Muscle of back (tissue), 11 donors: ENCODE data around the gene CCDC74B. TPM values are rescaled to one million over a fixed set of nuclear protein-coding genes. Genes with fewer than 3 reads are reported as not detected.
"Not testable (repeated sequence)": the region's sequence is repeated elsewhere in the genome, so short reads cannot be mapped to it uniquely, and the experiment has no call there.

Experiments
- DNase-seq, 3 donors: peaks; one replicate each; pipeline versions ENCODE4 v3.0.0 to v3.0.0-alpha.2; 2013
- polyA plus RNA-seq, 10 donors: library from polyadenylated mRNA; unstranded; fragments of 120-200 nt; gene quantifications; one replicate each; pipeline ENCODE4 v1.2.1, GENCODE V29; 2013; ENCODE audit not compliant: insufficient read length in 10 of 10

Gene CCDC74B
- polyA plus RNA-seq, 10 donors, result 0.59 to 3.0 (median 1.7) TPM

DNA sequence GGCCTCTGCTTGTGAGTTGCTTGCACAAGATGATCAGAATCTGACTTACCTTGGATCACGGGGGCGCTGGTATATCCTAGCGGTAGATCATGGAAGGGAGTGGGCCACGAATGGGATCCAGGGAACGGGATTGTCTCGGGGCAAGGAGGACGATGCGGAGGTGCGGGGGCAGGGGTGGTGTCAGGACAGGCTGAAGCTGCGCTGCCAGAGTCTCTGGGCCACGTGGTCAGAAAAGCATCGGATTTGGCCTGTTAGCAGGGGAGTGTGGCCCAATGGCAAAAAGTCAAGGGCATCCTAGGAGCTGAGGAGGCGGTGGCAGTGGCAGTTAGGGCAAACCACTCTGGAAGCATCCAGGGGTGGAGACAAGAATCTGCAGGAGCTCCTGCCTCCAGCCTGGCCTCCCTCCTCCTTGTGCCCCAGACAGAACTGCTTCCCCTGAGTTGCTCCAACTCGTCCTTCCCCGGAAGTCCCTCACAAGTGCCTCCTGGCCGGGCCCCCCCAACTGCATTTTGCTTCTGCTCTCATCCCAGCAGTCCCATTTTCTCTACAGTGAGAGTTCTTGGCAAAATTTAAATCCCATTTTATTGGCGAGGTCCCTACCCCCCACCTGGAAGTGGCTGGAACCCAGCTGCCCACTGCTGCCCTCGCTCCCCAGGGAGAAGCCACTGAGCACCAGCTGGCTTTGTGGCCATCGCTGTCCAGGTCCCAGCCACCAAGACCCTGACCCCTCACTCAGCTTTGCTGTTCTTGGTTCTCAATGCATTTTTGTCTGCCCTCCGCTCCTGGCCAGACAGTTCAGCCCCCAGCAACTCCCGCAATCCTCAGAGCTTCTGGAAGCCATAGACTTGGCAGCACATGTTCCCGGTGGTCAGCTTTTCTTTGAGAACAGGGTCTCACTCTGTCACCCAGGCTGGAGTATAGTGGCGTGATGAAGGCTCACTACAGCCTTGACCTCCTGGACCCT is 5.6 kb upstream of the CCDC74B start:
- DNase-seq, result no peak

DNA sequence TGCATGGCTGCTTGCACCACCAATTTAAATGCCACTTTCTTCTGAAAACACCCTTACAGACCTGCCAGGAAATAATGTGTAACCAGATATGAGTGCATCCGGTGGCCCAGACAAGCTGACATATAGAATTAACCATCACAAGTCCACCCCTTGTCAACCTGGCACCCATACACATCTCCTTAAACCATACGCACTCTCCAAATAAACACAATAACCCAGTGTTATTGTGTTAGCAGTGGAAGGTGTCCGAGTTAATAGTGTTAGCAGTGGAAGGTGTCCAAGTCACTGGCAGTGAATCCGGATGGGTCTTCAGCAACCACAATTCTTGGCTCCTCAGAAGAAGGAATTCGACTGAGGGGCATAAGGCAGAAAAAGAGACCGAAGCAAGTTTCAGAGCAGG is 3.6 kb upstream of the CCDC74B start:
- not testable (repeated sequence) for DNase-seq

DNA sequence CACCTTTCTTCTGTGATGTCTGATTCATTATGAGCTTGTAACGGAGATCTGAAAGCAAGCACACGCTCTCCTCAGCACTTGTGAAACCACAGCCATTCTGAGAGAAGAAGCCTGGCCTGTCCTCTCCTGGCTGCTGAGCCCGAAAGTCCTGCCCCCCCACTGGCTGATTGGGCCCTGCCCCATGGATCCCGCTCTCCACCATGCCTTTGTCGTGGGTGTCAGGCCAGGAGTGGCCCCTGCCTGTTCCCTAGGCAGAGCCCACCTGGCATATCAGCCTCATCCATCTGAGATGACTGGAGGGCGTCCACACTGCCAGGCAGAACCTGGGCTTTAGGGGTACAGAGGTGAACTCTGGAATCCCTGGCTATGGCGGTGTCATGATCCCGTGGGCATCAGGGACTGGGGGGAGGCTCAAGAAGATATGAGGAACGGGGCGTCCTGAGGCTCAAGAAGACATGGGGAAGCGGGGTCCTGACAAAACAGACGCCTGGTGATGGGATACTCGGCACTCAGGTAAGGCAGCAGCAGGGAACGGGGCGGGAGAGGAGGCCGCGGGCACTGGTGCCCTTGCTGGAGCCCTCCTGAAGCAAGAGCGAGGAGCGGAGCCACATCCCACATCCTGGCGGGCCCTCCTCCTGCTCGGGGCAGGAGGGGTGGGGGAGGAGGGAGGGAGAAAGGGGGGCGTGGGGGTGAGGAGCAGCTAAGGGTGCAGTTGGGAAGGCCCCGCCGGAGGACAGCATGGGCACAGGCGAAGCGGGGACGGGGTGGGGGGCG is 1.5 kb downstream of the CCDC74B start:
- not testable (repeated sequence) for DNase-seq

DNA sequence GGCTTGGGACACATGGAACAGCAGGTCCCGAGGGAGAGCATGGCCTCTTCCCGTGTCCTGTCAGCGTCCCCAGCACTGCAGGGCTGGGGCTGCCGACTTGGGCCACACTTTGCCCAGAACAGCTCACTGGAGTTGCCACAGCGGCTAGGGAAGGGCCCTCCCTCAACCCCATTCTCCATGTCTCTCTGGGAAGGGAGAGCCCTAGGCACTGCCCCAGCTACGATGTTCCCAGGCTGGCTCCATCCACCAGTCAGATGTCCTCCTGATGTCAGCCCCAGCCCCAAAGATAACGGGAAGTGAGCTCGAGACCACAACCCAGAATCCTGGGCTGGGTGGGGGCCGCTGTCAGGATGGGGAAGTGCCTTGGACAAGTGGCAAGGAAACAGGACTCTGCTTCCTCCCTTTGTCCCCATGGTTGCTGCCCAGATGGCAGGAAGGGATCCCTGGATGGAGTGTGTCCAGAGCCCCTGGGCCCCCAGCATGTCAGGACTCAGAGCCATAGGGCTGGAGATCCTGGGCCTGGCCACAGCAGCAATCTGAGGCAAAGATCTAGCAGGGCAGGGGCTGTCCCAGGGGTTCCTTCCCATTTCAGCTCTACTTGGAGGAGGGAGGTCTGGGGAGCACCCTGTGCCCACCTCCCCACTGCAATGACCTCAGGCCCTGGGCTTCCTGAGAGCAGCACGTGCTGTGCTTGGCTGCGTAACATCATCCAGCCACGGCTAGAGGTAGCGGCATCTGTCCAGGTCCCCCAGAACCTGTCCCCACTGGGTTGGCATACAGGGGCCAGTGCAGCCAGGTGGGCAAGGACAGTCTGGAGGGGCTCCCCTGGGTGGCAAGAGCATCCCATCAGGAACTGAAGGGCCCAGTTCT is 2.3 kb downstream of the CCDC74B start:
- not testable (repeated sequence) for DNase-seq

DNA sequence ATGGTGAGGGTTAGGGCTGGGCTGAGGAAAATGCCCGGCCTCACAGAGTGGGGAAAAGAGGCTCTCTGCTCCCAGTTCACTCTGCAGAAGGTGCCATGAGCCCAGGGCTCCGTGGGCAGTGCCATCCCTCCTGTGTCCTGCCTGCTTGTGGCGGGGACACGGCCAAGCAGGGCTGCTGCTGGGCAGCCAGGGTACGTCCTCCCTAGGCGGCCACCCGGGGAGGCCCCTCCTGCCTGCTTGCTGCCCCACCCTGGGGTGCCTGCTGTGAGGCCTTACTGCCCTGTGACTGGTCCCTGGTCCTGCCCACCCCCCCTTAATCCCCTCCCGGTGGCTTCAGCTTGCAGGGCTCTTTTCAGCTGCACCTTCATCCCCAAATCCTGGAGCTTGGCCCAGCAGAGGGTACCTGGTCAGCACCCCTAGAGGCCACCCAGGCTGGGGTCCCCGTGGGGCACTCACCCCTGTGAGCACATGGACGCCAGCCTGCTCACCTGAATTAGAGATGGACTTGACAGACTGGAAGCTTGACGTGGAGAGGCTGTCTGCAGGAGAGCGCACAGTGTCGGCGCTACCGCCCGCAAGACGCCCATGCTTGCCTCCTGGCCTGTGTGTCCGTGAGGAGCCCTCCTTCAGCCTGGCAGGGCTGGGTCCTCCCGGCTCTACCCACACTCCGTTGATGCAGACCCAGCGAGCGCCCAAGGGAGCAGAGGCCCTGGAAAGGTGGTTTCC is 3.1 kb downstream of the CCDC74B start:
- not testable (repeated sequence) for DNase-seq

DNA sequence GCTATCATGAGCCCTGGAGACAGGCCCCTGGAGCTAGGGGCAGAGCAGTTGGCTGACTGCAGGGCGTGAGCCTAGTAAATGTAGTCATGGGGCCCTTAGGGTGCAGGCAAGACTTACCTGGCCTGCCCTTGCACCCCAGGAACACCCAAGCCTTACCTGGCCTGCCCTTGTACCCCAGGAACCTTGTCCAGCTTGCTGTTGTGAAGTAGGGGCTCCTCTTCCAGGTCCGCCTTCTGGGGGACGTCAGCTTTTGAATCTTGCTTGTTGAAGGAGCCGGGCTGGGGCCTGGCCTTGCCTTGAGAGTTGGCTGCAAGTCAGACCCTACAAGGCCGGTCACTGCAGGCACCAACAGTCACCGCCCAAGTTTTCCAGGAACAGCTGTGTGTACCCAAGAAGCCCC is 3.9 kb downstream of the CCDC74B start:
- DNase-seq, result not testable (repeated sequence)

DNA sequence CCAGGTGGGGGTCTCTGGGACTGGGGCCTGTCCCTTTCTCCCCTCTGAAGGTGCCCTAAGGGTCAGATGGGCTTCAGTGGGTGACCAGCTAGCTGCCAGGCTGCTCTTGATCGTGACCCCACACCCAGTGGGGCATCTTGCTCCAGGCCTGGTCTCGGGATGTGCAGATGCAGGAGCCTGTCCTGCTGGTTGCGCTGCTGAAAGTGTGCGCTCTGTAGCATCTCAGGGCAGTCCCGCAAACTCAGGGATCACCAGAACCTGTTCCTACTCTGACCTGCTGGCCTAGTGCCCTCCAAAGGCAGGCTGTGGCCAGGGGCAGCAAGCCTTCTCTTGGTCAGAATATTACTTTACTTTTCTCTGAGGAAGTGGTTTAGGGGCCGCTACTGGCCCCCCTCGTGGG is 4.4 kb downstream of the CCDC74B start:
- DNase-seq, result not testable (repeated sequence)

DNA sequence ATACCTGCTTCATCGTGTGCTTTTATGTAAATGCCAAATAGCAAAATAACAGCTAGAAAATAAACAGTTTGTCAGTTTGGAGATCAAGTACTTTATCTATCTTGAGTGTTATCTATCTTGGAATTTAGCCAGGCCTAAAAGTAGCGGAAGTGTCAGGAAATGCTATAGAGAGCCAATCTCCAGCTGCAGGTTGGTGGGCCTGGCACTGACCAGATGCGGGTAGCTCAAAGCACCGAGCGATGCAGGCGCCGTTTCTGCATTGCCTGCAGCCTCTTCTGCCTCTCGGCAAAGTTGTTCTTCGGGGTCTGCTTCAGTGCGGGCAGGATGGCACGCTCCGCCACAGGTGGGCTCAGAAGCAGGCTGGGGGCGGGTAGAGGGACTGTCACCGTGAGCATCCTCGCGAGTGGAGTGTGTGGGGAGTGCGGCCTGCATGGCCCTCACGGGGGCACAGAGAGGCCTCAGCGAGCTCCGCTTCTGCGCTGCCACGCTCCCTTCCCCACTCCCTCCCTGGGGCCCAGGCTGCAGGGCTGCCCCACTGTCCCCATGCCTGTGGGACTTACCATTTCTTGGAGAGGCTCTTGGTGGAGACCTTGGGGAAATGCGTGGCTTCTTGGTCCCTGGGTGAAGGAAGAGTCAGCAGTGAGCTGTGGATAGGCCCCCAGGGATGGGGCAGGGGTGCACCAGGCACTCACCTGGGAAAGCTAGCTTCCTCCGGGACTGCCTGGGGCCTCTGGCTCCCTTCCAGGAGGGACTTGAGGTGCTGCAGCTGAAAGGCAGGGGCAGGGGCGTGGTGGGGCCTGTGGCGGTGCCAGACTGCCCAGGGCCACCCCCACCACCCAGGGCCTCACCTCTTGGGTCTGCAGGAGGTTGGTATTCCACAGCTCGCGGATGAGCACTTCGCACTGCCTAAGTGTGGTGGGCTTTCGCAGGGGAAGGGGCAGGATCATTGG is 5.3 kb downstream of the CCDC74B start:
- not testable (repeated sequence) for DNase-seq

DNA sequence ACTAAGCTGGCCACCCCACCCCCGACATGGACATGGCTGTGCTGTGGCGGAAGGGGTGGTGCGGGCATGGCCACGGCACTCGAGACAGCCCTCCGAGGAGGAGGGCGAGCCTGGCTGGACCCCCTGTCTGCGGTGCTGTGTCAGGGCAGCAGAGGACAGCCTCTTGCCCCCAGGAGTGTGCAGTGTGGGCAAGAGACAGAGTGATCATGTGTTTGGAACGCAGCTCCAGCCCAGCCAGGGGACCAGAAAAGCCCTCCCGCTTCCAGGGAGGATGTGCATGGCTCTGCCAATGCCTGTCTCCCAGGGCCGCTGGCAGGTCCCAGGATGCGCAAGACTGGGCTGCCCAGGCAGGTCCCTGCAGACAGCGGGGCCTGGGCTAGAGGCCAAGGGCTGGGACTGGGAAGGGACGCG is 6.1 kb downstream of the CCDC74B start:
- not testable (repeated sequence) for DNase-seq

DNA sequence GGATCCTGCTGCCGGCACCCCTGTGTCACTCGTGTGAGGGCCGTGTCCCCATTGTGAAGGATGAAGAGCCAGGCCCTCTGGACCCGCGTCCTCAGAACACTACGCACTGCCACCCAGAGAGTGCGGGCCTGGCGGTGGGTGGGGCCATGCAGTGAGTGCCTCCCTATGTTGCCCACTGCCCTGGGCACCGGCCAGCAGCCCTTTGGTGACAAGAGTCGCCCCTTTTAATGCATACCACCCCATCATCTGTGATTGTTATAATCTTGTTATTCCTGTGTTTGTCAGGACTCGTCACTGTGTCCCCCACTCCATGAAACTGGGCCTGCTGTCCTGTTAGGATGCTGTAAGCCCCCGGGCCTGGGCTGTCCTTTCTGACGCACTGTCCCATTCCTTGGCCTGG is 6.6 kb downstream of the CCDC74B start:
- DNase-seq, result not testable (repeated sequence)

DNA sequence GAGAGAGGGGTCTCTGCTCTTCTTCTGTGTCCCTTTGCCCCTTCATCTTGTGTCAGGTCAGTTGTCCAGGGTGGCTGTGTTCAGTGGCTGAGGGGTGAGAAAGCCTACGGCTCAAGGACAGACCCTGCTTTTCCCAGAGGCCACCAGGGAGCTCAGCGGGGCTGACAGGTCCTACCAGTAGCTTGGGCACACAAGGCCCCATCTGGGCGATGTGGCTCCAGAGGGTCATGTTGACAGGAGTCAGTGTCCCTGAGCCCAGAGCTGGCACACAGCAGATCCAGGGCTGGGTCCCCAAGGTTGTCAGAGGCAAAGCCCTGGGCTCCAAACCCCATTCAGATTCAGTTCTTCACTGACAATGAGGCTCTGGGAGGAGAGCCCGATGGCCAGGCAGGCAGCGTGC is 7.8 kb downstream of the CCDC74B start:
- not testable (repeated sequence) for DNase-seq

DNA sequence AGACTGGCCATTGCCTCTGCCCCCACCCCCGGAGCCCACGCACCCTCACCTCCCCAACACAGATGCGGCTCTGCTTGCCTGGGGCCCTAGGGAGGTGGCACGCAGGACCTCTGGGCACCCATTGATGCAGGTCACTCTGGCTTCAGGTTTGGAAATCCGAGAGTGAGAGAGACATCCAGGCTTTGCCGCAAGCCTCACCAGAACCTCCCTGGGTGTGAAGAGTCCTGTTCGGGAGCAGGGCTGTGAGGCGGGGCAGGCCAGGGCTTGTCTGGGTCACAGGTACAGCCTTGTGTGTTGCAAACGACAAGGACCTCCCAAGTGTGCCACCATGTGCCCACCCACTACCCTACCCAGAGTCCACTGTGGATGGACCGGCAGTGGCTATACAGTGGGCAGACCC is 8.4 kb downstream of the CCDC74B start:
- not testable (repeated sequence) for DNase-seq

DNA sequence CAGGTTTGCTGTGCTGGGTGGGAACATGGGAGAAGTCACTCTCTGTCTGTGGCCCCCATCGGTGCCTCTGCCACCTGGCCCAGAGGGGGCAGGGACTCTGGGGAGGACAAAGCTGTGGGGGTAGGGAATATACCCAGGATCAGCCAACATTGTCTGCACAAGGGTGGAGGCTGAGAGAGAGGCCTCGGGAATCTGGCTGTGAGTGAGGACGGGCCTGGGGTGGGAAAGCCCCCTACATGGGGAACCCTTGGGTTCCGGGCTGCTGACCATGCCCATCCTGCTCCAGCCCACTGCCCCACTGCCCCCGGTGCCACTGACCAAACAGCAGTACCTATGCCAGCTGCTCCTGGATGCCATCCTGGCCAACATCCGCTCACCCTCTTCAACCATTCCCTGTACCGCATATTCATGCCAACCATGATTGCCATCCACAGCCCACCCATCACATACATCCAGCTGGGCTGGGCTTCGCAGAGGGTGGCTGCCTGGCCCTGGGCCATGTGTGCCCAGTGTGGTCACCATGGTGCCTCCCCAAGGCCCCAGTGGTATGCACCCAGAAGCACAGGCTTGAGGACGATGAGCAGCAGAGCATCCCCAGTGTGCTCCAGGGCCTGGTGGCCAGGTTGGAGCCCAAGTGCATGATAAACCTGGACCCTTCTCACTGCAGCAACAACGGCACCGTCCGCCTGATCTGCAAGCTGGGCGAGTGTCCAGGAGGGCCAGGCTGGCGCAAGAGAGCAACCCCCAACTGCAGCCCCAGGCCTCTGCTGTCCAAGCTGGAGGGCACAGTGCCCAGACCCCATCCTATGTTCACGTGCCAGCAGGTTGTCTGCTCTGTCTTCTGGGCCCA is 9.0 kb downstream of the CCDC74B start:
- DNase-seq, result no peak

DNA sequence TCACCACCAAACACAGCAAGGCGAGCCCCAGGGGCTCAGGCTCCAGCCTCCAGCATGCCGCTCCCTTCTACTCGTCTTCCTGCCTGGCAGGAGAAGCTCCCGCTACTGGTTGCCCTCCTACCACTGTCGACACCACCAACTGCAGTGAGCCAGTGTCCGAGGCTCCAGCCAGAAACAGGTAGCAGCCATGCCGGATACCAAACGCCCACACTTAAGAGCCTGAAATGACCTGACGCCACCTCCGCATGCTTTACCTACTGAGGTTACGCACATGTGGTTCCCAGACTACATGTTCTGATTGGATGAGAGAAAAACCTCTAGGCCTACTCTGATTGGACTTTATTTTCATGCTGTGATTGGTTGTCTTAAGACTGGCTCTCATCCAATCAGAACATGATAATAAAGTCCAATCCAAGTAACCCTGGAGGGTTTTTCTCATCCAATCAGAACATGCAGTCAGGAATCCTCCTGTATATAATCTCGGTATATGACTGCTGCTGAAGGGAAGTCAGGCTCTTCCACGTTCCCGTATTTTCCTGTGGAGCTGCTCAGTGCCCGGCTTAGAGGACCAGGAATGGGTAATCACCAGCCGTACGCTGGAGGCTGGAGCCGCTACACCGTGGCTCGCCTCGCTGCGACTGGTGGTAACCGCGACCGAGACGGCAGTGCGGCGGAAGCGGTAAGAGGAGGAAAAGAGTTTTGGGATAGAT is 15.6 kb downstream of the CCDC74B start, which contains the start of gene POTEF:
POTEF (minus strand) TSS at position 103 of the 710 bp plus-strand sequence. CDS start 8,707 bp downstream, outside the sequence.
- not testable (repeated sequence) for DNase-seq

DNA sequence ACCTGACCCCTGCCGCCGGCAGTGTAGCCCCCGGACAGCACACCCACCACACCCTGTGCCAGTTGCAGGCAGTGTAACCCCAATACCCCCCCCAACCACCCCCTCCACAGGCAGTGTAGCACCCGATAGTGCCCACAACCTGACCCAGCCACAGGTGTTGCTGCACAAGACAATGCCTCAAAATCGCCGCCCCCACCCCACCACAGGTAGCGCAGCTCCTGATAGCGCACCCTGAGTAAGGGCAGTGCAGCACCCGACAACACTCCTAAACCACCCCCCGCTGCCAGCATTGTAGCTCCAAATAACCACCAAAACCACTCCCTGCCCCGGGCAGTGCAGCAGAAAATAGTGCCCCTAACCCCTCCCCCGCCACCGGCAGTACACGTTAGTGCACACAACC is 16.4 kb downstream of the CCDC74B start:
- not testable (repeated sequence) for DNase-seq

DNA sequence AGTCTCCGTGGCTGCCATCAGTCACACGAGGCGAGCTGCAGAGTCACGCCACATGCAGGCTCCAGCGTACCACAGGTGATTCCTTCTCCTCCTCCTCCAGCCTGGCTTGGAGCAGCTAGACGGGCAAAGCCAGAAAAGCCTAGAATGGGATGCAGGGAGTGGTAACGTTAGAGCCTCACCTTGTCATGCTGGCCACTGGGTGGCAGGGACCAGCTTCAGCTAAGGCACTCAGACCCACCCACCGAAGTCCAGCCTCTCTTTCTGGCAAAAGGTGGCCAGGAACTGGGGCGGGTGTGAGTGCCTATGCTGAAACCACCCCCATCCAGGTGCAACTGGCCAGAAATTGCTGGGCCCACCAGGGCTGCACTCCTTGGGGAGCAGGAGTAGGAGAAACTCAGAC is 17.2 kb downstream of the CCDC74B start:
- DNase-seq, result not testable (repeated sequence)

DNA sequence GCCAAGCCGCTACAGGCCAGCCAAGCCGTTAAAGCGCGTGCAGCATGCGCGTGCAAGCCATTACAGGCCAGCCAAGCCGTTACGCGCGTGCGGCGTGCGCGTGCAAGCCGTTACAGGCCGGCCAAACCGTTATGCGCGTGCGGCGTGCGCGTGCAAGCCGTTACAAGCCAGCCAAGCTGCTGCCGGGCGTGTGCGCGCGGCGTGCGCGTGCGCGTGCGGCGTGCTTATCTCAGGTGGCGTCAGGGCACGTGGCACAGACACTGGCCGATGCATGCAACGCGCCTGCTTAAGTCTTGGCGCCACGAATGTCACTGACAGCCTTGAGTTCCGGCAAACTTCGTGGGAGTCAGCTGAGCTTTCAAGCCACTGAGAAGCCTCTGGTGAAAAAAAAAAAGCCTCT is 24.0 kb downstream of the CCDC74B start:
- not testable (repeated sequence) for DNase-seq
